SK-N-MC (cell line): ENCODE measurements around the gene AHSA1.

ENCODE experiments used
- EZH2 ChIP-seq: fragments of 200-600 bp; sonication (generic); IDR thresholded peaks from one replicate; pipeline ENCODE4 v1.6.1; 2017; ENCODE audit warnings: antibody characterized with exemption
- FOXP2 ChIP-seq: optimal IDR thresholded peaks from 2 replicates; pipeline ENCODE3; 2011; ENCODE audit warnings: mild to moderate bottlenecking, moderate library complexity; ENCODE audit not compliant: insufficient read depth; ENCODE audit errors: extremely low read length, control extremely low read depth
- POLR2AphosphoS5 ChIP-seq: IDR thresholded peaks from 2 replicates; pipeline ENCODE4 v1.6.1; 2012; ENCODE audit warnings: mild to moderate bottlenecking, low read depth, low read length, borderline replicate concordance

DNA sequence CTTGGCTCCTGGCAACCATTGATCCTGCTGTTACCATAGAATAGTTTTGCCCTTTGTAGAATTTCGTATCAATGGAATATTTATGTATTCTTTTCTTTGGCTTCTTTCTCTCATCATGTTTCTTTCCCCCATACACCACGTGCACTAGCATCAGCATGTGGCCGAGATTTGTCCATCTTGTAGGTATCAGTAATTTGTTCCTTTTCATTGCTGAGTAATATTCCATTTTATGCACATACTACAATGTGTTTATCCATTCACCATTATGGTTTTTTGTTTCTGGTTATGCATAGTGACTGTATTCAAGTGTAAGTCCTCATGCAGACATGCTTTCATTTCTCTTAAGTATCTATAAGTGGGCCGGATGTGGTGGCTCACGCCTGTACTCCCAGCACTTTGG is 45.2 kb downstream of the AHSA1 start:
- TF ChIP-seq FOXP2, result no peak
- TF ChIP-seq EZH2, result no peak
- TF ChIP-seq POLR2AphosphoS5, result no peak
